ENCODE measurements around the gene WDR70.

GRCh38 chr5:37769108-37769507 is 390.0 kb downstream of the WDR70 start:
- TF ChIP-seq CTCF (IDR thresholded peaks at IDR 0.05) (no peak), POLR2A (IDR thresholded peaks at IDR 0.05) (no peak), EP300 (IDR thresholded peaks at IDR 0.05) (no peak)

All from ovary (tissue), 3 donors.